HepG2 (cell line): Measurements from ENCODE around the gene TKFC.

Experiments used
- CBX2 ChIP-seq, 2 experiments: fragments of 200-600 bp in 1 of 2; sonication (generic); formaldehyde crosslinking in 1 of 2; IDR thresholded peaks; 2 replicates each; pipeline versions ENCODE4 v1.7.0 to v1.8.1; 2018 to 2022; ENCODE audit warnings: low read depth in 2 of 2, low read length in 1 of 2, mild to moderate bottlenecking in 1 of 2, missing genetic modification reagents in 1 of 2
- SALL2 ChIP-seq: sonication (generic); formaldehyde crosslinking; IDR thresholded peaks from 2 replicates; pipeline ENCODE4 v1.8.1; 2023; ENCODE audit warnings: mild to moderate bottlenecking, missing genetic modification reagents, inconsistent platforms
- ZNF138 ChIP-seq: sonication (generic); formaldehyde crosslinking; IDR thresholded peaks from 2 replicates; pipeline ENCODE4 v1.5.0; 2020; ENCODE audit warnings: mild to moderate bottlenecking, low read depth, missing genetic modification reagents
- ZNF274 ChIP-seq: sonication (generic); formaldehyde crosslinking; IDR thresholded peaks from 2 replicates; pipeline ENCODE4 v1.5.1; 2020; ENCODE audit warnings: mild to moderate bottlenecking, missing genetic modification reagents
- ZNF431 ChIP-seq: sonication (generic); formaldehyde crosslinking; IDR thresholded peaks from 2 replicates; pipeline ENCODE4 v1.9.0; 2022; ENCODE audit warnings: missing genetic modification reagents, low read depth, mild to moderate bottlenecking, borderline replicate concordance
- TF ChIP-seq, protein P1 (sequence below): sonication (generic); formaldehyde crosslinking; IDR thresholded peaks from 2 replicates; pipeline ENCODE4 v1.8.0; 2022; ENCODE audit warnings: mild to moderate bottlenecking, missing genetic modification reagents, borderline replicate concordance
- TF ChIP-seq, protein P2 (sequence below): sonication (generic); formaldehyde crosslinking; IDR thresholded peaks from 2 replicates; pipeline ENCODE4 v1.8.1; 2022; ENCODE audit warnings: low read depth, mild to moderate bottlenecking, missing genetic modification reagents
- TF ChIP-seq, protein P3 (sequence below): sonication (generic); formaldehyde crosslinking; IDR thresholded peaks from 2 replicates; pipeline ENCODE4 v1.5.0; 2020; ENCODE audit warnings: missing genetic modification reagents

- TF ChIP-seq ZNF138 (CRISPR knock-in tag) = no peak
- TF ChIP-seq CBX2 (IDR thresholded peaks at IDR 0.05; ENCODE audit: low read depth, low read length) = no peak
- TF ChIP-seq CBX2 (CRISPR knock-in tag; IDR thresholded peaks at IDR 0.05; ENCODE audit: low read depth) = no peak
- TF ChIP-seq ZNF431 (CRISPR knock-in tag) = no peak
- TF ChIP-seq ZNF274 (CRISPR knock-in tag) = no peak
- TF ChIP-seq, protein P1, sequence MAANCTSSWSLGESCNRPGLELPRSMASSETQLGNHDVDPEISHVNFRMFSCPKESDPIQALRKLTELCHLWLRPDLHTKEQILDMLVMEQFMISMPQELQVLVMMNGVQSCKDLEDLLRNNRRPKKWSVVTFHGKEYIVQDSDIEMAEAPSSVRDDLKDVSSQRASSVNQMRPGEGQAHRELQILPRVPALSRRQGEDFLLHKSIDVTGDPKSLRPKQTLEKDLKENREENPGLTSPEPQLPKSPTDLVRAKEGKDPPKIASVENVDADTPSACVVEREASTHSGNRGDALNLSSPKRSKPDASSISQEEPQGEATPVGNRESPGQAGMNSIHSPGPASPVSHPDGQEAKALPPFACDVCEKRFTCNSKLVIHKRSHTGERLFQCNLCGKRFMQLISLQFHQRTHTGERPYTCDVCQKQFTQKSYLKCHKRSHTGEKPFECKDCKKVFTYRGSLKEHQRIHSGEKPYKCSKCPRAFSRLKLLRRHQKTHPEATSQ (CRISPR knock-in tag) = no peak
- TF ChIP-seq, protein P2, sequence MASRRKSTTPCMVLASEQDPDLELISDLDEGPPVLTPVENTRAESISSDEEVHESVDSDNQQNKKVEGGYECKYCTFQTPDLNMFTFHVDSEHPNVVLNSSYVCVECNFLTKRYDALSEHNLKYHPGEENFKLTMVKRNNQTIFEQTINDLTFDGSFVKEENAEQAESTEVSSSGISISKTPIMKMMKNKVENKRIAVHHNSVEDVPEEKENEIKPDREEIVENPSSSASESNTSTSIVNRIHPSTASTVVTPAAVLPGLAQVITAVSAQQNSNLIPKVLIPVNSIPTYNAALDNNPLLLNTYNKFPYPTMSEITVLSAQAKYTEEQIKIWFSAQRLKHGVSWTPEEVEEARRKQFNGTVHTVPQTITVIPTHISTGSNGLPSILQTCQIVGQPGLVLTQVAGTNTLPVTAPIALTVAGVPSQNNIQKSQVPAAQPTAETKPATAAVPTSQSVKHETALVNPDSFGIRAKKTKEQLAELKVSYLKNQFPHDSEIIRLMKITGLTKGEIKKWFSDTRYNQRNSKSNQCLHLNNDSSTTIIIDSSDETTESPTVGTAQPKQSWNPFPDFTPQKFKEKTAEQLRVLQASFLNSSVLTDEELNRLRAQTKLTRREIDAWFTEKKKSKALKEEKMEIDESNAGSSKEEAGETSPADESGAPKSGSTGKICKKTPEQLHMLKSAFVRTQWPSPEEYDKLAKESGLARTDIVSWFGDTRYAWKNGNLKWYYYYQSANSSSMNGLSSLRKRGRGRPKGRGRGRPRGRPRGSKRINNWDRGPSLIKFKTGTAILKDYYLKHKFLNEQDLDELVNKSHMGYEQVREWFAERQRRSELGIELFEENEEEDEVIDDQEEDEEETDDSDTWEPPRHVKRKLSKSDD = no peak
- TF ChIP-seq, protein P3, sequence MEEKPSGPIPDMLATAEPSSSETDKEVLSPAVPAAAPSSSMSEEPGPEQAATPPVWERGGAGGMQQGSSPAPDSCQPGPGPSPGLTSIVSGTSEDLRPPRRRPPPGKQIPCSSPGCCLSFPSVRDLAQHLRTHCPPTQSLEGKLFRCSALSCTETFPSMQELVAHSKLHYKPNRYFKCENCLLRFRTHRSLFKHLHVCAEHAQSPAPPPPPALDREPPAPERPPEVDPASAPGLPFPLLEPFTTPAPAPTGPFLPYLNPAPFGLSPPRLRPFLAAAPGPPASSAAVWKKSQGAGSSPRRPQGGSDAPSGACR = no peak
- TF ChIP-seq SALL2 (CRISPR knock-in tag) = no peak
These were observed 23.7 kb downstream of the TKFC start for GRCh38 chr11:61356706-61357105.
